MM.1S (cell line): ENCODE measurements around the gene TPH2.

Source experiments
- DNase-seq: peaks from one replicate; pipeline ENCODE4 v3.0.0-alpha.2; 2015
- H2AFZ ChIP-seq: fragments of 300-600 bp; sonication (generic); 2 replicates; pipeline ENCODE4 v1.6.0; 2016; ENCODE audit warnings: antibody characterized with exemption, low read length
- H3F3A ChIP-seq: fragments of 300-600 bp; sonication (generic); 2 replicates; pipeline ENCODE4 v1.6.1; 2016; ENCODE audit warnings: mild to moderate bottlenecking, antibody characterized with exemption, low read length, moderate library complexity, mixed read lengths; ENCODE audit not compliant: insufficient read depth
- H3K27ac ChIP-seq: fragments of 300-600 bp; sonication (generic); 2 replicates; pipeline ENCODE4 v1.5.1; 2016; ENCODE audit warnings: mild to moderate bottlenecking, low read length
- H3K27me3 ChIP-seq: fragments of 300-600 bp; sonication (generic); replicated peaks from 2 replicates; pipeline ENCODE4 v1.6.0; 2016; ENCODE audit warnings: low read length; ENCODE audit not compliant: insufficient read depth
- H3K36me3 ChIP-seq: fragments of 300-600 bp; sonication (generic); replicated peaks from 2 replicates; pipeline ENCODE4 v1.6.1; 2016; ENCODE audit warnings: mild to moderate bottlenecking, low read length, mixed read lengths; ENCODE audit not compliant: insufficient read depth
- H3K4me1 ChIP-seq: fragments of 300-600 bp; sonication (generic); 2 replicates; pipeline ENCODE4 v1.6.1; 2016; ENCODE audit warnings: low read length, mixed read lengths
- H3K4me2 ChIP-seq: fragments of 300-600 bp; sonication (generic); 2 replicates; pipeline ENCODE4 v1.6.0; 2016; ENCODE audit warnings: low read depth, low read length
- H3K4me3 ChIP-seq: fragments of 300-600 bp; sonication (generic); 2 replicates; pipeline ENCODE4 v1.5.1; 2016; ENCODE audit warnings: low read length, mixed read lengths
- H3K79me2 ChIP-seq: fragments of 300-600 bp; sonication (generic); 2 replicates; pipeline ENCODE4 v1.6.1; 2016; ENCODE audit warnings: mixed run types, low read length, mixed read lengths
- H3K9ac ChIP-seq: fragments of 300-600 bp; sonication (generic); 2 replicates; pipeline ENCODE4 v1.6.1; 2016; ENCODE audit warnings: low read length, mixed read lengths
- H3K9me2 ChIP-seq: fragments of 300-600 bp; sonication (generic); replicated peaks from 2 replicates; pipeline ENCODE4 v1.6.1; 2016; ENCODE audit warnings: mild to moderate bottlenecking, low read length, mixed read lengths; ENCODE audit not compliant: insufficient read depth
- H3K9me3 ChIP-seq: fragments of 300-600 bp; sonication (generic); replicated peaks from 2 replicates; pipeline ENCODE4 v1.6.1; 2016; ENCODE audit warnings: mild to moderate bottlenecking, low read length, mixed read lengths; ENCODE audit not compliant: insufficient read depth
- H4K20me1 ChIP-seq: fragments of 300-600 bp; sonication (generic); 2 replicates; pipeline ENCODE4 v1.6.1; 2016; ENCODE audit warnings: mild to moderate bottlenecking, low read length, moderate library complexity, mixed read lengths; ENCODE audit not compliant: insufficient read depth
- CTCF ChIP-seq: fragments of 300-600 bp; sonication (generic); IDR thresholded peaks from 2 replicates; pipeline ENCODE4 v1.5.1; 2016; ENCODE audit warnings: antibody characterized with exemption, low read length, mixed read lengths
- EZH2 ChIP-seq: fragments of 300-600 bp; sonication (generic); optimal IDR thresholded peaks from 2 replicates; pipeline ENCODE3; 2017; ENCODE audit warnings: low read depth, mild to moderate bottlenecking, antibody characterized with exemption, low read length, mixed read lengths
- EZH2phosphoT487 ChIP-seq: fragments of 300-600 bp; sonication (generic); IDR thresholded peaks from 2 replicates; pipeline ENCODE4 v1.6.1; 2018; ENCODE audit warnings: antibody characterized with exemption, low read length

TPH2 gene

GRCh38 chr12:72031066-72031465, 92.4 kb downstream of the TPH2 start:
- DNase-seq, result no peak
- no peak overlapping the region for H3K4me2 ChIP-seq
- H3K9me3 ChIP-seq, result no peaks in the 10 kb centered on the region
- no peak overlapping the region for H3K9ac ChIP-seq
- H3K9me2 ChIP-seq, result no peaks in the 10 kb centered on the region
- no peaks in the 10 kb centered on the region for H3K79me2 ChIP-seq
- H3F3A ChIP-seq, result no peaks in the 10 kb centered on the region
- no peak for TF ChIP-seq EZH2
- no peak for TF ChIP-seq CTCF
- no peak for TF ChIP-seq EZH2phosphoT487
- no peak overlapping the region for H3K4me3 ChIP-seq
- no peaks in the 10 kb centered on the region for H3K27me3 ChIP-seq
- H3K4me1 ChIP-seq, result no peaks in the 10 kb centered on the region
- no peak overlapping the region for H3K27ac ChIP-seq
- no peaks in the 10 kb centered on the region for H3K36me3 ChIP-seq
- H2AFZ ChIP-seq, result no peak overlapping the region
- H4K20me1 ChIP-seq, result no peaks in the 10 kb centered on the region

- Histone ChIP-seq H3K4me3 (no peak overlapping the region), H3K9me2 (no peaks in the 10 kb centered on the region)
Measured at GRCh38 chr12:72033991-72034390, 95.3 kb downstream of the TPH2 start.

GRCh38 chr12:72035625-72036024, 97.0 kb downstream of the TPH2 start:
- no peak overlapping the region for H3K4me3 ChIP-seq
- TF ChIP-seq CTCF, result no peak
- no peak for TF ChIP-seq EZH2phosphoT487
- TF ChIP-seq EZH2, result no peak
- no peaks in the 10 kb centered on the region for H3F3A ChIP-seq
- DNase-seq, result no peak
- H3K9me3 ChIP-seq, result no peaks in the 10 kb centered on the region
- no peaks in the 10 kb centered on the region for H3K9me2 ChIP-seq
- H4K20me1 ChIP-seq, result no peaks in the 10 kb centered on the region
- no peaks in the 10 kb centered on the region for H3K4me1 ChIP-seq
- H3K79me2 ChIP-seq, result no peaks in the 10 kb centered on the region
- H3K4me2 ChIP-seq, result no peak overlapping the region
- H3K27me3 ChIP-seq, result no peaks in the 10 kb centered on the region
- H3K36me3 ChIP-seq, result no peaks in the 10 kb centered on the region
- H3K27ac ChIP-seq, result no peak overlapping the region
- H3K9ac ChIP-seq, result no peak overlapping the region
- H2AFZ ChIP-seq, result no peak overlapping the region

More at GRCh38 chr12:72033991-72034390, 95.3 kb downstream of the TPH2 start:
- Histone ChIP-seq H4K20me1 (no peaks in the 10 kb centered on the region), H3K79me2 (no peaks in the 10 kb centered on the region), H3K4me1 (no peaks in the 10 kb centered on the region), H3K9ac (no peak overlapping the region), H3K27me3 (no peaks in the 10 kb centered on the region), H2AFZ (no peak overlapping the region), H3F3A (no peaks in the 10 kb centered on the region), H3K27ac (no peak overlapping the region), H3K9me3 (no peaks in the 10 kb centered on the region), H3K36me3 (no peaks in the 10 kb centered on the region), H3K4me2 (no peak overlapping the region)
- TF ChIP-seq EZH2 (no peak), EZH2phosphoT487 (no peak), CTCF (no peak)
- no peak for DNase-seq
